Hepatocyte (in vitro differentiated cells): ENCODE measurements around the gene CLN5.

Source experiments
- CTCF ChIP-seq: fragments of 200-600 bp; sonication (generic); IDR thresholded peaks from 2 replicates; pipeline ENCODE4 v1.5.1; 2016; ENCODE audit warnings: antibody characterized with exemption, mild to moderate bottlenecking; ENCODE audit not compliant: poor library complexity
- EZH2phosphoT487 ChIP-seq: fragments of 200-600 bp; sonication (generic); IDR thresholded peaks from one replicate; pipeline ENCODE4 v1.6.1; 2018; ENCODE audit warnings: antibody characterized with exemption, mild to moderate bottlenecking, low read depth, moderate library complexity; ENCODE audit not compliant: unreplicated experiment, severe bottlenecking

GRCh38 chr13:77000475-77000874 lies 8.6 kb downstream of the CLN5 start:
- TF ChIP-seq CTCF (no peak), EZH2phosphoT487 (no peak)
